ENCODE data around the gene RXRA. TPM values are rescaled to one million over a fixed set of nuclear protein-coding genes. Genes with fewer than 3 reads are reported as not detected.

RXRA gene
- total RNA-seq, 1 donor from 2014 or later = 16.8 TPM

DNA sequence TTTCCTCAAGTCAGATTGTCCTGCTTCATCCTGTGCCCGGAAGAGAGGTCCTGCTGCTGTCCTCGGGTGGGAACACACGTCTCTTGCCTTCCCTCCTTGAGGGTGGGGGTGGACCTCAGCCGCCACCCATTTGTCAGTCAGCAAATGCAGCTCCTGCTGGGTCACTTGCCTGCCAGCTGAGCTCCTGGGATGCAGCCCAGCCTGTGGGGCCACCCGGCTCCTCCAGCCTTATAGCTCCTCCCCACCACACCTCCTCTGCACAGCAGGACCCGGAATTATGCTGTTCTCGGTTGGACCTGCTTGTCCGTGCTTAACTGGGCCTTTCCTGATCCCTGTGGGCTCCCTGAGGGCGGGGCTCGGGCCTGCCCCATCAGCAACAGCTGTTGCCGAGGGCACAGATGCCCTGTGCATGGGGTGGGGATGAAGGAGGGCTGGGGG lies 52.7 kb downstream of the RXRA start:
- FAIRE-seq (no peak), DNase-seq (ENCODE audit: low read depth) (peak; percentile 60)
- no peaks in the 10 kb centered on the region for H3K27me3 ChIP-seq (ENCODE audit: control insufficient read depth, insufficient read depth, low read length)
- TF ChIP-seq, protein P1, sequence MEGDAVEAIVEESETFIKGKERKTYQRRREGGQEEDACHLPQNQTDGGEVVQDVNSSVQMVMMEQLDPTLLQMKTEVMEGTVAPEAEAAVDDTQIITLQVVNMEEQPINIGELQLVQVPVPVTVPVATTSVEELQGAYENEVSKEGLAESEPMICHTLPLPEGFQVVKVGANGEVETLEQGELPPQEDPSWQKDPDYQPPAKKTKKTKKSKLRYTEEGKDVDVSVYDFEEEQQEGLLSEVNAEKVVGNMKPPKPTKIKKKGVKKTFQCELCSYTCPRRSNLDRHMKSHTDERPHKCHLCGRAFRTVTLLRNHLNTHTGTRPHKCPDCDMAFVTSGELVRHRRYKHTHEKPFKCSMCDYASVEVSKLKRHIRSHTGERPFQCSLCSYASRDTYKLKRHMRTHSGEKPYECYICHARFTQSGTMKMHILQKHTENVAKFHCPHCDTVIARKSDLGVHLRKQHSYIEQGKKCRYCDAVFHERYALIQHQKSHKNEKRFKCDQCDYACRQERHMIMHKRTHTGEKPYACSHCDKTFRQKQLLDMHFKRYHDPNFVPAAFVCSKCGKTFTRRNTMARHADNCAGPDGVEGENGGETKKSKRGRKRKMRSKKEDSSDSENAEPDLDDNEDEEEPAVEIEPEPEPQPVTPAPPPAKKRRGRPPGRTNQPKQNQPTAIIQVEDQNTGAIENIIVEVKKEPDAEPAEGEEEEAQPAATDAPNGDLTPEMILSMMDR (IDR thresholded peaks at IDR 0.05; ENCODE audit: insufficient read depth, low read length, severe bottlenecking) = no peak
- H3K36me3 ChIP-seq (ENCODE audit: control insufficient read depth, insufficient read depth, low read length) = peaks cover 4% of the 10 kb centered on the region
- no peak overlapping the region for H3K4me3 ChIP-seq (ENCODE audit: low read depth, low read length)

DNA sequence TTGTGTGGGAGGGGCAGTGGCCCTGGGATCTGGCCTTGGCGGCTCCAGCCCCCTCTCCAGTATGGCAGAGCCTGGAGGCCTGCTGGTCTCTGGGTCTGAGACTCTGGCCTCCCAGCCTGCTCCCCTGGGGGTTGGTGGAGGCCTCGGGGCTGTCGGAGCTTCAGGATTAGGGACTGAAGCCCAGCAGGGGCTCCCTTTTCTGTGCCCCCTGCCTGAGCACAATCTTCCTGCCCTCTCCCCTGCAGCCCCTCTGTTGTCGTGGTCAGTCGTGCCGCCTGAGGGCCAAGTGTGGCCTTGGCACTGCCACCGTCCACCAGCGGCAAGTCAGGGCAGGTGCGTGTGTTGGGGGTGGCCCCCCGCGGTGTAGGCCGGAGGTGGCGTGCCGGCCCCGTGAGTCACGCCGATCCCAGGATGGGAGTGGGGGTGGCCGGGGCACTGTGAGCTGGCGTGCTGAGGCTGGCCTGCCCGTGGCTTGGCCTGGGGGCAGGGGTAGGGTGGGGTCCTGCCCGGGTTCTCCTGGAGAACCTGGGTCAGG lies 53.6 kb downstream of the RXRA start:
- Histone ChIP-seq H3K4me3 (ENCODE audit: low read depth, low read length) (no peak overlapping the region), H3K36me3 (ENCODE audit: control insufficient read depth, insufficient read depth, low read length) (peaks cover 3% of the 10 kb centered on the region), H3K27me3 (ENCODE audit: control insufficient read depth, insufficient read depth, low read length) (no peaks in the 10 kb centered on the region)
- peak; percentile 69 for DNase-seq (ENCODE audit: low read depth)
- FAIRE-seq = no peak
- TF ChIP-seq, protein P1 (IDR thresholded peaks at IDR 0.05; ENCODE audit: insufficient read depth, low read length, severe bottlenecking) = no peak

DNA sequence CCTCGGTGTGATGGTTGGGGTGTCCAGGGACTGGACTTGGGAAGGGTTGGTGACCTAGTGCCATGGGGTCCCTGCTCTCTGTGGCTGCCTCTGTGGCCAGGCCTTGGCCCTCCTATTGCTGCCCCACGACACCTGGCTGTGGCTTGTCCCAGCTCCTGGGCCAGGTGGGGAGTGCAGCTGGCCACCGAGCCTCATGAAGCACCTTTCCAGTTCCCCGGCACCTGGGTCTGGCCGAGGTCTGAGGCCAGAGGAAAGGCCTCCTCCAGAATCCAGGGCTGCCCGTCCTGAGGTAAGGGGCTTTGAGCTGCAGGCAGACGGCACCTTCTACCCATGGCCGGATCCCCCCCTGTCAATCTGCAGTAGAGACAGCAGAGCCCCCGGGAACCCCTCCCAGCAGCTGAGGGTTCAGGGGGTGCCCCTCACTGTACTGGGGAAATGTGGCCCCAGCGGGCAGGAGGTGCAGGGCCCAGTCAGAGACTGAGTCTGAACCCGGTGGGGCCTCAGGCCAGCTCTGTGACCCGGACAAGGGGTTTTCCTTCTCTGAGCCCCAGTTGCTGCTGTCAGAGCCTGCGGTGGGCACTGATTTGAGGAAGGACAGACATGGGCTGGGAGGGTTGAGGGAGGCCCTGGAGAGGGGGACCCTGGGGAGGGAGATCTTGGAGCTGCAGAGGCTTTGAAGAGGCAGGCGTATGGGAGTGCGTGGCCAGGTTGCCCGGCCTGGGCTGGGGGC lies 54.5 kb downstream of the RXRA start:
- DNase-seq (ENCODE audit: low read depth) = no peak
- Histone ChIP-seq H3K27me3 (ENCODE audit: control insufficient read depth, insufficient read depth, low read length) (no peaks in the 10 kb centered on the region), H3K36me3 (ENCODE audit: control insufficient read depth, insufficient read depth, low read length) (peaks cover 6% of the 10 kb centered on the region), H3K4me3 (ENCODE audit: low read depth, low read length) (no peak overlapping the region)
- TF ChIP-seq, protein P1 (IDR thresholded peaks at IDR 0.05; ENCODE audit: insufficient read depth, low read length, severe bottlenecking) = no peak
- FAIRE-seq = no peak

DNA sequence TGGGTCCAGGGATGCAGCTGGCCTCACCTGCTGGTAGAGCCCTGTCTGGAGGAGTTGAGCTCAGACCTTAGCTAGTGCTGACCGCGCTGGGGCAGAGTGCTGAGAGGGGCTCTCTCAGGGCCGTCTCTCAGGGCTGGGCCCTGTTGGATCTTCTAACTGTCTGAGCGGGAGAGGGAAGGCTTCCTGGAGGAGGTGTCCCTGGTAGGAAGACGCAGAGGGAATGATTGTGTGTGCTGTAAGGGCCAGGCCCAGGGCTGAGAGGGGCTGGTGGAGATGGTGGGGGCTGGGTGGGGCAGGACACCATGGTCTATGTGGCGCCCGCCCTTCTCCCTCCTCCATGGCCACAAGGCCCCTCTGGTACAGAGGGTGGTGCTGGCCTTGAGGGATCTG lies 55.0 kb downstream of the RXRA start:
- Histone ChIP-seq H3K36me3 (ENCODE audit: control insufficient read depth, insufficient read depth, low read length) (peaks cover 6% of the 10 kb centered on the region), H3K4me3 (ENCODE audit: low read depth, low read length) (no peak overlapping the region), H3K27me3 (ENCODE audit: control insufficient read depth, insufficient read depth, low read length) (no peaks in the 10 kb centered on the region)
- TF ChIP-seq, protein P1 (IDR thresholded peaks at IDR 0.05; ENCODE audit: insufficient read depth, low read length, severe bottlenecking) = no peak
- no peak for FAIRE-seq
- no peak for DNase-seq (ENCODE audit: low read depth)

DNA sequence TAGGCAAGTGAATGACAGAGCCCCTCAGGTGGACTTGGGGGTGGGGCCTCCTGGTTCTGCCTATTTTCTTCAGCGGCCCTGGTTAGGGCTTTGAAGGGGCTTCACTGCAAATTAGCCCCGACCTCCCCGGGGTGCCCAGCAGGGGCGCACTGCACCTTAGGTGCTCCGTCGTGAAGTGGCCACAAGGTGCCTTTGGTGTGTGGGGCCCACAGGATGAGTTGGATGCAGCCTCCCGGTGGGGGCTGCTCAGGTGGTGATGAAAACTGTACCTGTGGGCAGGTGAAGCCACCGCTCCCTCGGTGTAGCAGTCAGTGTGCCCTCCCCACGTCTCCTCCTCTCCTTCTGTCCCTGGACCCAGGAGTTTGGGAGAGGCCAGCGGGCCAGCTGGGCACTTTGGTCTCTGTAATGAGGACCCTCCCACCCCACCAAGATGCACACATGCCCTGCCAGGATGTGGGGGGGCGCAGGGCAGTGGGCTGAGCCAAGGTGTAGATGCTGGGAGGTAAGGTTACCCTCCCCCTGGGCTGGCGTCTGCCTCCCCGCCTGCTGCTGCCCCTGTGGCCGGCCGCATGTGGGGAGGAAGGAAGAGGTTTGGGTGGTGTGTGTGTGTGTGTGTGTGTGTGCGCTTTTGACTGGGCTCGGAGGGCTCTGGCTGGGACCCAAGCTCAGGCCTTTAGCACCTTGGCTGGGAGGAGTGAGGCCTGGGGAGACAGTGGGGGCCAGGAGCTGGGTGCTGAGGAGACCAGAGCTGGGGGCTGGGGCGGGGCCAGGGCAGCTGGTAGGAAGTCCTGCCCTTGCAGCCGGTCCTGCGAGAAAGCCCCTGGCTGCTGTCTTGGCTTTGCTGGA lies 55.6 kb downstream of the RXRA start:
- no peak overlapping the region for H3K4me3 ChIP-seq (ENCODE audit: low read depth, low read length)
- TF ChIP-seq, protein P1 (IDR thresholded peaks at IDR 0.05; ENCODE audit: insufficient read depth, low read length, severe bottlenecking) = peak; percentile 47
- FAIRE-seq = no peak
- no peak for DNase-seq (ENCODE audit: low read depth)
- H3K27me3 ChIP-seq (ENCODE audit: control insufficient read depth, insufficient read depth, low read length) = no peaks in the 10 kb centered on the region
- H3K36me3 ChIP-seq (ENCODE audit: control insufficient read depth, insufficient read depth, low read length) = peaks cover 6% of the 10 kb centered on the region

All from bronchial epithelial cell (primary cell).